RWPE1 (cell line): ENCODE results near the gene CUX1.

Experiments used
- CTCF ChIA-PET: fragments of 350-600 bp; sonication (Branson Sonifier 250); formaldehyde crosslinking; extraction: SDS; loops from one replicate; lab custom pipeline; 2021; lab: Yijun Ruan, JAX
- POLR2A ChIA-PET: fragments of 400-600 bp; formaldehyde crosslinking; extraction: SDS; loops from one replicate; lab custom pipeline; 2020; ENCODE audit warnings: antibody characterized with exemption; ENCODE audit not compliant: low non-redundant PET; lab: Yijun Ruan, JAX
- DNase-seq: peaks from one replicate; pipeline ENCODE4 v3.0.0; 2012; ENCODE audit warnings: low spot score
- H3K27ac ChIP-seq: fragments of 450-650 bp; 2 replicates; pipeline ENCODE4 v1.5.1; 2017
- CTCF ChIP-seq: fragments of 450-650 bp; conservative IDR thresholded peaks from 2 replicates; pipeline ENCODE4 v1.5.1; 2017; ENCODE audit warnings: low read depth, mild to moderate bottlenecking

The CUX1 gene

DNA sequence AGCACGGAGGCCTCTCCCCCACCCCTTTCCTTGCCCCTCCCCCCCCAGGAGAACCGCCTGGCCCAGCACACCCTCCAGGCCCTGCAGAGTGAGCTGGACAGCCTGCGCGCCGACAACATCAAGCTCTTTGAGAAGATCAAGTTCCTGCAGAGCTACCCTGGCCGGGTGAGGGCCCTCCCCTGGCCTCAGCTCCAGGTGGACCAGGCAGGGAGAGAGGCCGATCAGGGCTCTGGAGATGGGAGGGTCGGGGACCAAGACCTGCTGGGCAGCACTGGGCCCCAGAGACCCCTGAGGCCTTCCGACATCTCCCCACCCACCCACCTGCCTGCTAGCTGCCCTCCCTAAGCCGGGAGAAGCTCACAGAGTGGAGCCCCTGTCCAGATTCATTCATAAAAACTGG, 460.5 kb downstream of the CUX1 start:
- TF ChIP-seq CTCF, result no peak
- CTCF ChIA-PET, result interaction anchor here (1.3 kb wide), 1 partner anchor 112 kb away, joined by 4 read pairs; no protein-coding TSS in a partner anchor
- POLR2A ChIA-PET, result no interaction called here
- 0 out of 2 replicates have a peak overlapping the region, but pooled peaks have one; percentile 1 for H3K27ac ChIP-seq
- no peak for DNase-seq

- ChIA-PET CTCF (interaction anchor here (0.7 to 1.3 kb wide), 6 partner anchors 8 to 1894 kb away, joined by 3 to 7 read pairs (median 5); no protein-coding TSS in a partner anchor), POLR2A (no interaction called here)
- no peak overlapping the region for H3K27ac ChIP-seq
- TF ChIP-seq CTCF, result peak; percentile 96
- peak; percentile 60 for DNase-seq
Measured at GRCh38 chr7:102279537-102280400, 462.3 kb downstream of the CUX1 start.

- DNase-seq, result no peak
- no peak for TF ChIP-seq CTCF
- POLR2A ChIA-PET, result no interaction called here
- peak overlapping the region; percentile 5; the same call in 1 of the 2 replicates for H3K27ac ChIP-seq
- CTCF ChIA-PET, result interaction anchor here (0.9 to 1.1 kb wide), 2 partner anchors 9 to 111 kb away, joined by 3 to 7 read pairs; no protein-coding TSS in a partner anchor
Measured at GRCh38 chr7:102280521-102280920, 463.1 kb downstream of the CUX1 start.

GRCh38 chr7:102281785-102282184, 464.4 kb downstream of the CUX1 start:
- no peak for TF ChIP-seq CTCF
- DNase-seq, result no peak
- ChIA-PET POLR2A (no interaction called here), CTCF (interaction anchor here (1.0 kb wide), 1 partner anchor 739 kb away, joined by 3 read pairs; no protein-coding TSS in a partner anchor)
- no peak overlapping the region for H3K27ac ChIP-seq

- CTCF ChIA-PET, result interaction anchor here (1.0 kb wide), 1 partner anchor 739 kb away, joined by 3 read pairs; no protein-coding TSS in a partner anchor
- TF ChIP-seq CTCF, result no peak
- no peak for DNase-seq
- POLR2A ChIA-PET, result no interaction called here
- H3K27ac ChIP-seq, result no peak overlapping the region
Measured at GRCh38 chr7:102282465-102283362, 465.3 kb downstream of the CUX1 start.
